PC-9 (cell line): Measurements from ENCODE around the gene MISP3.
A peak's percentile ranks its signal among the peaks of the same experiment; 100 is the strongest.

ENCODE experiments used
- EZH2 ChIP-seq: fragments of 200-600 bp; sonication (generic); IDR thresholded peaks from 2 replicates; pipeline ENCODE4 v1.8.0; 2017; ENCODE audit warnings: antibody characterized with exemption, low read depth
- TF ChIP-seq, protein P1 (sequence below): fragments of 200-600 bp; sonication (generic); conservative IDR thresholded peaks from 2 replicates; pipeline ENCODE4 v1.6.1; 2017; ENCODE audit warnings: mixed run types, antibody characterized with exemption, mild to moderate bottlenecking, moderate library complexity

DNA sequence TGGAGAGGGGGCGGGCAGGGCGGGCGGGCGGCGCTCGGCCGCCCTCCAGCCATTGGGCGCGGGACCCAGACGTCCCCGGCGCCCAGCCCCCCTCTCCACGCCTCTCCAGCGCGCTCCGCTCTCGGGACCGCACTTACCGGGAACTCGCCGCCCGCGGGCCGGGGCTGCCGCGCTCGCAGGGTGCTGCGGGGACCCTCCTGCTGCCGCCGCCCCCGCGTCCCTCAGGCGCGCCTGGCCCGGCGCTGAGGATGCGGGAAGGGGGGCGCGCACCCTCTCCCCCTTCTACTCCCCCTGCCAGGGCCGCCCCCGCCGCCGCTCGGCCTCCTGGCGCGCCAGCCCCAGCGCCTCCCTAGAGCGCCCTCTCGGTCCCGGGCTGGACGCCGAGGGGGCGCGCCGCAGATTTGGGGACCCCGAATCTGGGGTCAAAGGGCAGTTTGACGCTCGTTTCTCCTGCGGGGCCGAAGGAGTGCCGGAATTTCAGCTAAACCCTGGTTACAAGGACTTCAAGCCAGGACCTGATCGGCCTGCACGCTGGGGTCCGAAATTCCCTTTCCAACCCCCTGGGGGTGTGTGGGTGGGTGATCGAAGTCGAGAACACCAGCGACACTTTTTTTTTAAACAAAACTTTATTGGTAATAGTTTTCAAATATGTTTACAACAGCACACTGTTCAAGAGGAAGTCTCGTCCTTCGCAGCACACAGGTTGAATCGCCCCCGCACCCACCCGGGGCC is 18.7 kb downstream of the MISP3 start:
- TF ChIP-seq, protein P1, sequence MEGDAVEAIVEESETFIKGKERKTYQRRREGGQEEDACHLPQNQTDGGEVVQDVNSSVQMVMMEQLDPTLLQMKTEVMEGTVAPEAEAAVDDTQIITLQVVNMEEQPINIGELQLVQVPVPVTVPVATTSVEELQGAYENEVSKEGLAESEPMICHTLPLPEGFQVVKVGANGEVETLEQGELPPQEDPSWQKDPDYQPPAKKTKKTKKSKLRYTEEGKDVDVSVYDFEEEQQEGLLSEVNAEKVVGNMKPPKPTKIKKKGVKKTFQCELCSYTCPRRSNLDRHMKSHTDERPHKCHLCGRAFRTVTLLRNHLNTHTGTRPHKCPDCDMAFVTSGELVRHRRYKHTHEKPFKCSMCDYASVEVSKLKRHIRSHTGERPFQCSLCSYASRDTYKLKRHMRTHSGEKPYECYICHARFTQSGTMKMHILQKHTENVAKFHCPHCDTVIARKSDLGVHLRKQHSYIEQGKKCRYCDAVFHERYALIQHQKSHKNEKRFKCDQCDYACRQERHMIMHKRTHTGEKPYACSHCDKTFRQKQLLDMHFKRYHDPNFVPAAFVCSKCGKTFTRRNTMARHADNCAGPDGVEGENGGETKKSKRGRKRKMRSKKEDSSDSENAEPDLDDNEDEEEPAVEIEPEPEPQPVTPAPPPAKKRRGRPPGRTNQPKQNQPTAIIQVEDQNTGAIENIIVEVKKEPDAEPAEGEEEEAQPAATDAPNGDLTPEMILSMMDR = peak; percentile 45; the same call in 1 of the 2 replicates
- no peak for TF ChIP-seq EZH2
